ENCODE results near the gene PLCXD1.

PLCXD1 gene

GRCh38 chrX:265502-265901 is 15.7 kb upstream of the PLCXD1 start:
- DNase-seq (ENCODE audit: low read depth in 1 of 2, low spot score in 1 of 2): no peak
- H3K4me3 ChIP-seq (replicated peaks; ENCODE audit: insufficient read depth, low read length): no peak overlapping the region
- TF ChIP-seq POLR2AphosphoS5 (IDR thresholded peaks at IDR 0.05; ENCODE audit: low read depth) (no peak), SPI1 (IDR thresholded peaks at IDR 0.05; ENCODE audit: borderline replicate concordance, low read depth) (no peak), GABPA (IDR thresholded peaks at IDR 0.05; ENCODE audit: low read depth) (no peak), CTCF (IDR thresholded peaks at IDR 0.05; ENCODE audit: insufficient read depth, low read length) (no peak)
- TF ChIP-seq, protein P1, sequence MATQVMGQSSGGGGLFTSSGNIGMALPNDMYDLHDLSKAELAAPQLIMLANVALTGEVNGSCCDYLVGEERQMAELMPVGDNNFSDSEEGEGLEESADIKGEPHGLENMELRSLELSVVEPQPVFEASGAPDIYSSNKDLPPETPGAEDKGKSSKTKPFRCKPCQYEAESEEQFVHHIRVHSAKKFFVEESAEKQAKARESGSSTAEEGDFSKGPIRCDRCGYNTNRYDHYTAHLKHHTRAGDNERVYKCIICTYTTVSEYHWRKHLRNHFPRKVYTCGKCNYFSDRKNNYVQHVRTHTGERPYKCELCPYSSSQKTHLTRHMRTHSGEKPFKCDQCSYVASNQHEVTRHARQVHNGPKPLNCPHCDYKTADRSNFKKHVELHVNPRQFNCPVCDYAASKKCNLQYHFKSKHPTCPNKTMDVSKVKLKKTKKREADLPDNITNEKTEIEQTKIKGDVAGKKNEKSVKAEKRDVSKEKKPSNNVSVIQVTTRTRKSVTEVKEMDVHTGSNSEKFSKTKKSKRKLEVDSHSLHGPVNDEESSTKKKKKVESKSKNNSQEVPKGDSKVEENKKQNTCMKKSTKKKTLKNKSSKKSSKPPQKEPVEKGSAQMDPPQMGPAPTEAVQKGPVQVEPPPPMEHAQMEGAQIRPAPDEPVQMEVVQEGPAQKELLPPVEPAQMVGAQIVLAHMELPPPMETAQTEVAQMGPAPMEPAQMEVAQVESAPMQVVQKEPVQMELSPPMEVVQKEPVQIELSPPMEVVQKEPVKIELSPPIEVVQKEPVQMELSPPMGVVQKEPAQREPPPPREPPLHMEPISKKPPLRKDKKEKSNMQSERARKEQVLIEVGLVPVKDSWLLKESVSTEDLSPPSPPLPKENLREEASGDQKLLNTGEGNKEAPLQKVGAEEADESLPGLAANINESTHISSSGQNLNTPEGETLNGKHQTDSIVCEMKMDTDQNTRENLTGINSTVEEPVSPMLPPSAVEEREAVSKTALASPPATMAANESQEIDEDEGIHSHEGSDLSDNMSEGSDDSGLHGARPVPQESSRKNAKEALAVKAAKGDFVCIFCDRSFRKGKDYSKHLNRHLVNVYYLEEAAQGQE (IDR thresholded peaks at IDR 0.05; ENCODE audit: insufficient replicate concordance, low read depth): no peak
- H3K27me3 ChIP-seq (ENCODE audit: insufficient read depth, poor library complexity, severe bottlenecking): no peaks in the 10 kb centered on the region
- no peak overlapping the region for H3K27ac ChIP-seq (replicated peaks)

GRCh38 chrX:267771-268261 is 13.4 kb upstream of the PLCXD1 start:
- Histone ChIP-seq H3K27ac (replicated peaks) (no peak overlapping the region), H3K27me3 (ENCODE audit: insufficient read depth, poor library complexity, severe bottlenecking) (no peaks in the 10 kb centered on the region), H3K4me3 (replicated peaks; ENCODE audit: insufficient read depth, low read length) (no peak overlapping the region)
- TF ChIP-seq, protein P1 (IDR thresholded peaks at IDR 0.05; ENCODE audit: insufficient replicate concordance, low read depth): no peak
- no peak for TF ChIP-seq CTCF (IDR thresholded peaks at IDR 0.05; ENCODE audit: insufficient read depth, low read length)
- DNase-seq (ENCODE audit: low read depth in 1 of 2, low spot score in 1 of 2): no peak

- no peaks in the 10 kb centered on the region for H3K27me3 ChIP-seq (ENCODE audit: insufficient read depth, poor library complexity, severe bottlenecking)
- H3K4me3 ChIP-seq (replicated peaks; ENCODE audit: insufficient read depth, low read length): no peak overlapping the region
- no peak for TF ChIP-seq CTCF (IDR thresholded peaks at IDR 0.05; ENCODE audit: insufficient read depth, low read length)
- no peak for TF ChIP-seq SPI1 (IDR thresholded peaks at IDR 0.05; ENCODE audit: borderline replicate concordance, low read depth)
- TF ChIP-seq POLR2AphosphoS5 (IDR thresholded peaks at IDR 0.05; ENCODE audit: low read depth): no peak
- no peak for TF ChIP-seq GABPA (IDR thresholded peaks at IDR 0.05; ENCODE audit: low read depth)
- TF ChIP-seq, protein P1 (IDR thresholded peaks at IDR 0.05; ENCODE audit: insufficient replicate concordance, low read depth): no peak
- no peak for DNase-seq (ENCODE audit: low read depth in 1 of 2, low spot score in 1 of 2)
- no peak overlapping the region for H3K27ac ChIP-seq (replicated peaks)
Observed at GRCh38 chrX:270848-271367, 10.3 kb upstream of the PLCXD1 start.

Data from HL-60 (cell line).